ENCODE data around the gene NDUFS6.
A peak's percentile ranks its signal among the peaks of the same experiment; 100 is the strongest.

Gene NDUFS6

GRCh38 chr5:1779021-1779680, 22.1 kb upstream of the NDUFS6 start:
- Histone ChIP-seq H3K36me3 (no peaks in the 10 kb centered on the region), H3K27ac (no peak overlapping the region), H3K4me1 (no peaks in the 10 kb centered on the region), H3K9me3 (no peaks in the 10 kb centered on the region), H3K4me3 (no peak overlapping the region), H3K27me3 (peaks cover 0 to 21% of the 10 kb centered on the region in 2 donors)
- peak in 1 of 2 donors; percentile 55 for DNase-seq
- intact Hi-C loops (cut with DNase I; ENCODE audit: low total_unique reads), result no loop called here
- TF ChIP-seq CTCF (IDR thresholded peaks at IDR 0.05), result no peak

GRCh38 chr5:1779782-1780613, 21.2 kb upstream of the NDUFS6 start:
- peak in 1 of 2 donors; percentile 50 for DNase-seq
- TF ChIP-seq CTCF (IDR thresholded peaks at IDR 0.05), result no peak
- Histone ChIP-seq H3K27me3 (peaks cover 0 to 29% of the 10 kb centered on the region in 2 donors), H3K9me3 (no peaks in the 10 kb centered on the region), H3K4me1 (no peaks in the 10 kb centered on the region), H3K4me3 (no peak overlapping the region), H3K36me3 (no peaks in the 10 kb centered on the region), H3K27ac (no peak overlapping the region)
- intact Hi-C loops (cut with DNase I; ENCODE audit: low total_unique reads), result no loop called here

- no peak overlapping the region for H3K4me3 ChIP-seq
- H3K9me3 ChIP-seq, result no peaks in the 10 kb centered on the region
- peaks cover 0 to 33% of the 10 kb centered on the region in 2 donors for H3K27me3 ChIP-seq
- no peak for DNase-seq
- H3K27ac ChIP-seq, result no peak overlapping the region
- TF ChIP-seq CTCF (IDR thresholded peaks at IDR 0.05), result no peak
- intact Hi-C loops (cut with DNase I; ENCODE audit: low total_unique reads), result no loop called here
- no peaks in the 10 kb centered on the region for H3K4me1 ChIP-seq
- no peaks in the 10 kb centered on the region for H3K36me3 ChIP-seq
Observed at GRCh38 chr5:1780614-1780930, 20.6 kb upstream of the NDUFS6 start.

GRCh38 chr5:1781107-1781506, 20.1 kb upstream of the NDUFS6 start:
- peaks cover 0 to 38% of the 10 kb centered on the region in 2 donors for H3K27me3 ChIP-seq
- no peaks in the 10 kb centered on the region for H3K9me3 ChIP-seq
- H3K27ac ChIP-seq, result no peak overlapping the region
- no peak overlapping the region for H3K4me3 ChIP-seq
- TF ChIP-seq CTCF (IDR thresholded peaks at IDR 0.05), result no peak
- intact Hi-C loops (cut with DNase I; ENCODE audit: low total_unique reads), result no loop called here
- DNase-seq, result no peak
- H3K36me3 ChIP-seq, result no peaks in the 10 kb centered on the region
- H3K4me1 ChIP-seq, result no peaks in the 10 kb centered on the region

GRCh38 chr5:1781726-1782384, 19.4 kb upstream of the NDUFS6 start:
- peak in 1 of 2 donors; percentile 41 for DNase-seq
- Histone ChIP-seq H3K27ac (no peak overlapping the region), H3K27me3 (peaks cover 0 to 45% of the 10 kb centered on the region in 2 donors), H3K36me3 (no peaks in the 10 kb centered on the region), H3K4me1 (no peaks in the 10 kb centered on the region), H3K9me3 (no peaks in the 10 kb centered on the region), H3K4me3 (no peak overlapping the region)
- intact Hi-C loops (cut with DNase I; ENCODE audit: low total_unique reads), result no loop called here
- no peak for TF ChIP-seq CTCF (IDR thresholded peaks at IDR 0.05)
